HEK293T (cell line): ENCODE data around the gene RPL10A.

Source experiments
- FOXA1 ChIP-seq: fragments of 450-650 bp; IDR thresholded peaks from 2 replicates; pipeline ENCODE4 v1.6.1; 2016; ENCODE audit warnings: mild to moderate bottlenecking
- FOXK2 ChIP-seq: fragments of 450-650 bp; IDR thresholded peaks from 2 replicates; pipeline ENCODE4 v1.6.1; 2016; ENCODE audit warnings: mild to moderate bottlenecking
- FOXM1 ChIP-seq: fragments of 450-650 bp; IDR thresholded peaks from 2 replicates; pipeline ENCODE4 v1.6.1; 2017; ENCODE audit warnings: mild to moderate bottlenecking, borderline replicate concordance
- SP1 ChIP-seq: fragments of 450-650 bp; IDR thresholded peaks from 2 replicates; pipeline ENCODE4 v1.6.1; 2017
- SUZ12 ChIP-seq: fragments of 450-650 bp; IDR thresholded peaks from 2 replicates; pipeline ENCODE4 v1.6.1; 2016; ENCODE audit warnings: mild to moderate bottlenecking
- TARDBP ChIP-seq: fragments of 450-650 bp; IDR thresholded peaks from 2 replicates; pipeline ENCODE4 v1.6.1; 2016
- ZNF384 ChIP-seq: fragments of 450-650 bp; IDR thresholded peaks from 2 replicates; pipeline ENCODE4 v1.6.1; 2016

DNA sequence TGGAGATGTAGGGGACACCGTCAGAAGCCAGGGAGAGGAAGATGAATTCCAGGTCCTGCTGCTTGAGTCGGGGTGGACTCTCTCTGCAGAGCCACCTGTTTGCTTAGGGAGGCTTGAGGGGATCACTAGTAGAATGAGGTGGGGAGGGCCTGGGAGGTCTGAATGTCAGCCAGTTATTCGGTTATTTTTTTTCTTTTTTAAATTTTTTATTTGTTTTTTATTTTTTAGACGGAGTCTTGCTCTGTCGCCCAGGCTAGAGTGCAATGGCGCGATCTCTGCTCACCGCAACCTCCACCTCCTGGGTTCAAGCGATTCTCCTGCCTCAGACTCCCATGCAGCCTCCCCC, 20.3 kb downstream of the RPL10A start:
- TF ChIP-seq SP1 (no peak), FOXK2 (no peak), ZNF384 (no peak), TARDBP (no peak), FOXM1 (no peak), FOXA1 (no peak), SUZ12 (no peak)
